Type B pancreatic cell (in vitro differentiated cells): ENCODE data around the gene BBLN. TPM values are rescaled to one million over a fixed set of nuclear protein-coding genes. Genes with fewer than 3 reads are reported as not detected.

Experiments
- DNase-seq: peaks from one replicate; pipeline ENCODE4 v3.0.0; 2021; ENCODE audit warnings: mixed read lengths; ENCODE audit not compliant: unreplicated experiment; ENCODE audit errors: extremely low spot score
- H3K27ac Mint-ChIP-seq: 2 replicates; pipeline ENCODE4 v1.8.0; 2021; ENCODE audit warnings: mild to moderate bottlenecking, mixed read lengths
- H3K27me3 Mint-ChIP-seq: 2 replicates; pipeline ENCODE4 v1.8.0; 2021; ENCODE audit warnings: mixed read lengths
- H3K36me3 Mint-ChIP-seq: 2 replicates; pipeline ENCODE4 v1.8.0; 2021; ENCODE audit warnings: mixed read lengths
- H3K4me1 Mint-ChIP-seq: one replicate; pipeline ENCODE4 v1.8.0; 2021; ENCODE audit warnings: mixed read lengths; ENCODE audit not compliant: unreplicated experiment
- H3K4me3 Mint-ChIP-seq: 2 replicates; pipeline ENCODE4 v1.8.0; 2021; ENCODE audit warnings: mild to moderate bottlenecking, mixed read lengths
- H3K9me3 Mint-ChIP-seq: 2 replicates; pipeline ENCODE4 v1.8.0; 2021; ENCODE audit warnings: mixed read lengths
- total RNA-seq: library from RNA; stranded (reverse); gene quantifications from 2 replicates; pipeline ENCODE4 v1.2.1, GENCODE V29; 2021; ENCODE audit warnings: low replicate concordance
- TF ChIP-seq, protein P1 (sequence below): fragments of 200-600 bp; sonication (generic); conservative IDR thresholded peaks from 2 replicates; pipeline ENCODE4 v1.5.0; 2021; ENCODE audit warnings: antibody characterized with exemption, mild to moderate bottlenecking

The BBLN gene
- total RNA-seq, 1 donor from 2014 or later, result 108 TPM

DNA sequence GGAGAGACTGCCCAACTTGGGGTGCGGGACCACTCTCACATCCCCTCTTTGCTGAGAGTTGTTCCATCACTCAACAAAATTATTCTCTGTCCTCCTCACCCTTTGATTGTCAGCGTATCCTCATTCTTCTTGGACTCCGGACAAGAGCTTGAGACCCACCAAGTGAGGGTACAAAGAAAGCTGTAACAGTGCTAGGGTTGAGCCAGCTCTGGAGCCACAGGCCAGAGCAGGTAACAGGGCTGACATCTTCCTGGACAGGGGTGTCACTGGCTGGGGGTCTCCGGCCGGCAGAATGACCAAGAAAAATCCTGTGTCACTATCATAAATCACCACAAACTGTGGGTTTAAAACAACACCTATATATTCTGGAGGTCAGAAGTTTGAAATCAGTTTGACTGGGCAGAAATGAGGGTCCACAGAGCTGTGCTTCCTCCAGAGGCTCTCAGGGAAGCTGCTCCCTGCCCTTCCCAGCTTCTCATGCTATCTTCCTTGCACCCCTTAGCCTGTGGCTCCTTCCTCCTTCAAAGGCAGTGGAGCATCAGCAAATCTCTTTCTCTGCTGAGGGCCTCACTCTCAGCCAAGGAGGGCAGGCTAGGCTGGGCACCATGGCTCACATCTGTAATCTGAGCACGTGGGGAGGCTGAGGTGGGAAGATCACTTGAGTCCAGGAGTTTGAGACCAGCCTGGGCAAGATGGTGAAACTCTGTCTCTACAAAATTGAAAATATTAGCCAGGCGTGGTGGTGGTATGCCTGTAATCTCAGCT is 4.1 kb upstream of the BBLN start:
- no peak for DNase-seq
- H3K9me3 Mint-ChIP-seq, result no peaks in the 10 kb centered on the region
- peaks cover 5% of the 10 kb centered on the region for H3K4me1 Mint-ChIP-seq
- H3K27ac Mint-ChIP-seq, result no peak overlapping the region
- no peaks in the 10 kb centered on the region for H3K36me3 Mint-ChIP-seq
- H3K27me3 Mint-ChIP-seq, result no peaks in the 10 kb centered on the region
- TF ChIP-seq, protein P1, sequence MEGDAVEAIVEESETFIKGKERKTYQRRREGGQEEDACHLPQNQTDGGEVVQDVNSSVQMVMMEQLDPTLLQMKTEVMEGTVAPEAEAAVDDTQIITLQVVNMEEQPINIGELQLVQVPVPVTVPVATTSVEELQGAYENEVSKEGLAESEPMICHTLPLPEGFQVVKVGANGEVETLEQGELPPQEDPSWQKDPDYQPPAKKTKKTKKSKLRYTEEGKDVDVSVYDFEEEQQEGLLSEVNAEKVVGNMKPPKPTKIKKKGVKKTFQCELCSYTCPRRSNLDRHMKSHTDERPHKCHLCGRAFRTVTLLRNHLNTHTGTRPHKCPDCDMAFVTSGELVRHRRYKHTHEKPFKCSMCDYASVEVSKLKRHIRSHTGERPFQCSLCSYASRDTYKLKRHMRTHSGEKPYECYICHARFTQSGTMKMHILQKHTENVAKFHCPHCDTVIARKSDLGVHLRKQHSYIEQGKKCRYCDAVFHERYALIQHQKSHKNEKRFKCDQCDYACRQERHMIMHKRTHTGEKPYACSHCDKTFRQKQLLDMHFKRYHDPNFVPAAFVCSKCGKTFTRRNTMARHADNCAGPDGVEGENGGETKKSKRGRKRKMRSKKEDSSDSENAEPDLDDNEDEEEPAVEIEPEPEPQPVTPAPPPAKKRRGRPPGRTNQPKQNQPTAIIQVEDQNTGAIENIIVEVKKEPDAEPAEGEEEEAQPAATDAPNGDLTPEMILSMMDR, result no peak
- no peak overlapping the region for H3K4me3 Mint-ChIP-seq

DNA sequence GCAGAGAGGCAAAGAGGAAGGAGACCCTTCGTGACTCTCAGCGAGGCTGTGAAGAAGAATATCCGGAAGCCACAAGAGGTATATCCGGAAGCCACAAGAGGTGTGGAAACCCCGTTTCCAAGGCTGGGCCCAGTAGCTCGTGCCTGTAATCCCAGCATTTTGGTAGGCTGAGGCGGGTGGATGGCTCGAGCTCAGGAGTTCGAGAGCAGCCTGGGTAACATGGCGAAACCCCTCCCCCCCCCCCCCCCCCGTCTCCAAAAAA is 612 bp upstream of the BBLN start:
- Mint-ChIP-seq H3K9me3 (no peaks in the 10 kb centered on the region), H3K36me3 (peaks cover 6% of the 10 kb centered on the region), H3K27me3 (no peaks in the 10 kb centered on the region), H3K4me1 (peaks cover 16% of the 10 kb centered on the region), H3K27ac (peak overlapping the region; percentile 66), H3K4me3 (peak overlapping the region; percentile 80)
- TF ChIP-seq, protein P1, result no peak
- no peak for DNase-seq

DNA sequence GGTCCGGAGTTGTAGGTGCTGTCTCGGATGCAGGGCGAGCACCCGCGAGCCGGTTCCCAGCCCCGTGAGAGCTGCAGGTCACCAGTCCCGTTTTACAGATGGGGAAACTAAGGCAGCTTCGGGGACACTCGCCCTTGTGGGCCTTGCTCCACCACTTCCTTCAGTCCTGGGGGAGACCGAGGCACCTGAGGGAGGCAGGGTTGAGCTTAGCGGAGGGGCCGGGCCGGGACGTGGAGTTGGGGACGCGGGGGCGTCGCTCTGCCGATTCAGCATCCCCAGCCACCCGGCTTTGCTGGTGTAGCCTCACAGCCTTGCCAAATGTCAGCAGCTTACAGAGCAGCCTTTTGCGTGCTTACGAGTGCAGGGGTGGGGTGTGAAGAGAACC is 530 bp downstream of the BBLN start:
- H3K36me3 Mint-ChIP-seq, result peaks cover 6% of the 10 kb centered on the region
- no peaks in the 10 kb centered on the region for H3K9me3 Mint-ChIP-seq
- H3K4me1 Mint-ChIP-seq, result peaks cover 15% of the 10 kb centered on the region
- peak overlapping the region; percentile 87 for H3K4me3 Mint-ChIP-seq
- no peak for DNase-seq
- H3K27ac Mint-ChIP-seq, result no peak overlapping the region
- TF ChIP-seq, protein P1, result no peak
- H3K27me3 Mint-ChIP-seq, result no peaks in the 10 kb centered on the region

DNA sequence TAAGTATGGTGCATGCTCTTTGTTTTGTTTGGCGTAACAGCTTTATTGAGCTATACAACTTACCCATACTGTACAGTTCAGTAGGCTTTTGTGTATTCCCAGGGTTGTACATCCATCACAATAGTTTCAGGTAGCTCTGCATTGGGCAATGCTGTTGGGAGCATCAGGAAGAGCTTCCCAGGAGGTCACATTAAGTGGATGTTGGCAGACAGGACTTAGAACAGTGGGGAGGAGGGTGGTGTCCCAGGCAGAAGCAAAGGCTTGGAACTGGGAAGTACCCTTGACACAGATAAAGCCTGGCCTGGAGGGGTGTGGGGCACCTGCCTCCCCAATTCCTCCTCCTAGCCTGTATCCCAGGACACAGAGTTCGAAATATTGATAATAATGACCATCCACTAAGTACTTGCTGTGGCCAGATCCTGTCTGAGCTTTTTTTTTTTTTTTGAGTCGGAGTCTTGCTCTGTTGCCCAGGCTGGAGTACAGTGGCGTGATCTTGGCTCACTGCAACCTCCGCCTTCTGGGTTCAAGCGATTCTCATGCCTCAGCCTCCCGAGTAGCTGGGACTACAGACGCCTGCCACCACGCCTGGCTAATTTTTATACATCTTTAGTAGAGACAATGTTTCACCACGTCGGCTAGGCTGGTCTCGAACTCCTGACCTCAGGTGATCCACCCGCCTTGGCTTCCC is 1.3 kb downstream of the BBLN start:
- H3K9me3 Mint-ChIP-seq, result no peaks in the 10 kb centered on the region
- no peak for DNase-seq

DNA sequence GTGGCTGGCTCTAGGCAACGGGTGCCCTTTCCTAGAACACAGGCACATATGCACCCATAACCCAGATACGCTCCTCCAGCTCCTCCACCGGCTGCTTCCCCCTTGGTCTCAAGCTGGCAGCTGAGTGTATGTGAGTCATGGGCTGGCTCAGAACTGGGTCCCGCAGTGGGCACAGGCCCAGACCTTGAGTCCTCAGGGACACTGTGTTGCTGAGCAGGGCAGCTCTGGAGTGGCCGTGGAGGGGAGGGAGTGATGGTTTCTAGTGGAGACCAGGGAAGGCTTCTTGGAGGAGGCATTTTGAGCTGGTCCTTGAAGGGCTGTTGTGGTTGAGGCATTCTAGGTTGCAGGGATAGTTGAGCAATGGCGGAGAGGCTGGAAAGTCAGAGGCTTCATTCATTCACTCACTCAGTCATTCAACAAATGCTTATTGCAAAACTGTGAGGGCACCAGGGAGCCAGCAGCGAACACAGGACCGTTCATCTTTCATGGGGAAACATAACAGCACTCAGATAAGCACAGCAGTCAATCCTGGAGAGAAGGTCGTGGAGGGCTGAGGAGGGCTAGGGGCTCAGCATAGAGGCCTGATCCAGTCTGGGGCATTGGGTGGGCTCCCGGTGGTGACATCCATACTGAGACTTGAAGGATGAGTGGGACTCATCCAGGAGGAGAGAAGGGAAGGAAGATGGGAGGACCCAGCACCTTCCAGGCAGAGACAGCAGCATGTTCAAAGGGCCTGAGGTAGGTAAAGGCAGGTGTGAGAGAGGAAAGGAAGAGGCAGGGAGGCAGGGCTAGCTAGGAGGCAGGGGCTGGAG is 2.4 kb downstream of the BBLN start:
- peak overlapping the region; percentile 39 for H3K27ac Mint-ChIP-seq
- TF ChIP-seq, protein P1, result no peak
- no peak for DNase-seq
- no peaks in the 10 kb centered on the region for H3K9me3 Mint-ChIP-seq
- H3K27me3 Mint-ChIP-seq, result no peaks in the 10 kb centered on the region
- peaks cover 10% of the 10 kb centered on the region for H3K36me3 Mint-ChIP-seq
- H3K4me3 Mint-ChIP-seq, result peak overlapping the region; percentile 54
- H3K4me1 Mint-ChIP-seq, result peaks cover 11% of the 10 kb centered on the region

More for the DNA sequence above, 1.3 kb downstream of the BBLN start:
- Mint-ChIP-seq H3K27ac (peak overlapping the region; percentile 33), H3K36me3 (peaks cover 6% of the 10 kb centered on the region), H3K27me3 (no peaks in the 10 kb centered on the region), H3K4me1 (peaks cover 11% of the 10 kb centered on the region), H3K4me3 (peak overlapping the region; percentile 87)
- TF ChIP-seq, protein P1, result no peak
